Measurements from ENCODE around the gene OSBPL5.

OSBPL5 gene

DNA sequence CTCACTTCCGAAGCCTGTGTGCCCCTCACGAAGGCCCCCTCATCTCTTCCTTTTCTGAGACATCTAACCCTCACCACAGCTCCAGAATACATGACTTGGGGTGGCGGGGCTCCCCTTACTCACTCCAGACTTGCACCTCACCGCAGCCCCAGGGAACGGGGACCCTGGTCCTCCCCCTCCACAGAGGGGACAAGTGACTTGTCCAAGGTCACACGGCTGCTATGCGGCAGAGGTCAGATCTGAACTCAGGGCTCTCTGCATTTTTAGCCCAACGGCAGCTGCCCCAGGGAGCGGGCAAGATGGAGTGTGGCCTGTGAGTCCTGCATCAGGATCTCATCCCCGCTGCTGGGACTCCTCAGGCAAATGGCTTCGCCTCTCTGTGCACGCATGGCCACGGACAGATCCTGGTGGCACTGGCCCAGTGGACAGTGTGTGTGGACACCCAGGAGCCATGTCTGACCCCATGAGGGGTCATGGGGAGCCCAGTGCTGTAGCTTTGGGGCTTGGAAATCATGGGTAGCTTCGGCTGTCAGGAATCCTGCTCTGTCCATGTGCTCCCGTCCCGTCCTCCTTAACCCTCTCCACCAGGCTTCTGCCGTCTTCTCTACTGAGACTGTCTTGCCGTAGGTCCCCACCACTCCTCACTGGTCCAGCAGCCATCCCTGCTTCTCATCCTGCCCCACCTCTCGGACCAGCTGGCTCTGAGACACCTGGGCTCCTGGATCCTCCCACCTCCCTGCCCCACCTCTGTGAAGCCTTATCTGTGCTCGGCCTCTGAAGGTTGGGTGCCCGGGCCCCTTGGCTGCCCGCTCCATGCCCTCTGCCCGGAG, 59.9 kb downstream of the OSBPL5 start:
- in situ Hi-C loops (cut with MboI; ENCODE audit: low sequenced_read_pairs): no loop called here

DNA sequence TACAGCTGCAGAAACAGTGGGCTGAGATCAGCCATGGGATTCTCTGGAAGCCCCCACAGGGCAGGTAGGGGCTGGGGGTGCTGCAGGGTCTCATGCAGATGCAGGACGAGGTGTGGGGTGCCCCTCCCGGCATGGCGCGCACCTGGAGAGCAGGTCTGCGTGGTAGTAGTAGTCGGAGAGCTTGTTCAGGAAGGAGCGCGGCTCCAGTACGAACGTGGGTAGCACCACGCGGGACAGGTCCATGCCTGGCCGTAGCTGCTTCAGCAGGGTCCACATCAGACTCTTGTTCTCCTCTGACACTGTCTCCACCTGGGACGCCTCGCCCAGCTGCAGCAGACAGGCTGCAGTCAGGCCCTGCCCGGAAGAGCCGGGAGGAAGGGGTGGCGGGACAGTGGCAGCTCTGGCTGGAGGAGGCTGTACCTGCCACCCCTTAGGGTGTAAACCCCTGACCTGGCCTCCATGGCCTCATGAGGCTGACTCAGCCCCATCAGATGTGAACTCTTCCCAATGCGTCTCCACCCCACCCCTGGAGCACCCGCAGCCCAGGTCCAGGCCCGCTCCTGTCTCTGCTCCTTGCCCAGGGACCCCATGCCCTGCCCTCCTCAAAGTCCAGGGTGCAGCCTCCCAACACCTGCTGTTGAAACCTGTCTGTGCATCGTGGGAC, 60.9 kb downstream of the OSBPL5 start:
- in situ Hi-C loops (cut with MboI; ENCODE audit: low sequenced_read_pairs): no loop called here

DNA sequence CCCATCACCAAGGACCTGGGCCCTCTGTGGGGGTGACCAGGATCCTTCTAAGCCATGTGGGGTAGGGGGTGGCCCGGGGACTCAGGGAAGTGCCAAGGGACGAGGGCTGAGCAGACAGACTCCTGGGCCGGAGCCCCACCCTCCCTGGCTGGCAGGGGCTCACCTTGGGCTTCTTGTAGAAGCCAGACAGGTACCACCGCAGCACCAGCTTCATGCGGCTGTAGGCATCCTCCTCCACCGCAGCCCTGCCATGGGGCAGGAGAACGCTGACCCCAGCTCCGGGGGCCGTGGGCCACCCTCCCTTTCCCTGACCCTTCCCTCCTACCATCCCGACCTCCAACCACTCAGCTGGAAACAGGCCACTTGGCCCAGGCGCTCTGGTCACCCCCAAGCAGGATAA, 62.0 kb downstream of the OSBPL5 start:
- in situ Hi-C loops (cut with MboI; ENCODE audit: low sequenced_read_pairs): no loop called here

DNA sequence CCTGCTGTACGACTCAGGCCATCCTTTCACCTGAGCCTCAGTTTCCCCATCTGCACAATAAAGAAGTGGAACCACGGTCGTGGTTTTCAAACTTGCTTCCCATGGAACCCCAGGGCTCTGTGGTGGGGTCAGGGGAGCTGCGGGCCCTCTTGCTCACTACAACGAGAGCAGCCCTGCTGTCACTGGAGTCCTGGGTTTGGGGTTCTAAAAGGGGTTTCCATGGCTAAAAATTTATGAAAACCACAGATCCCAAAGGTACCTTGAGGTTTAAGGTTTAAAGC, 62.5 kb downstream of the OSBPL5 start:
- in situ Hi-C loops (cut with MboI; ENCODE audit: low sequenced_read_pairs): no loop called here

DNA sequence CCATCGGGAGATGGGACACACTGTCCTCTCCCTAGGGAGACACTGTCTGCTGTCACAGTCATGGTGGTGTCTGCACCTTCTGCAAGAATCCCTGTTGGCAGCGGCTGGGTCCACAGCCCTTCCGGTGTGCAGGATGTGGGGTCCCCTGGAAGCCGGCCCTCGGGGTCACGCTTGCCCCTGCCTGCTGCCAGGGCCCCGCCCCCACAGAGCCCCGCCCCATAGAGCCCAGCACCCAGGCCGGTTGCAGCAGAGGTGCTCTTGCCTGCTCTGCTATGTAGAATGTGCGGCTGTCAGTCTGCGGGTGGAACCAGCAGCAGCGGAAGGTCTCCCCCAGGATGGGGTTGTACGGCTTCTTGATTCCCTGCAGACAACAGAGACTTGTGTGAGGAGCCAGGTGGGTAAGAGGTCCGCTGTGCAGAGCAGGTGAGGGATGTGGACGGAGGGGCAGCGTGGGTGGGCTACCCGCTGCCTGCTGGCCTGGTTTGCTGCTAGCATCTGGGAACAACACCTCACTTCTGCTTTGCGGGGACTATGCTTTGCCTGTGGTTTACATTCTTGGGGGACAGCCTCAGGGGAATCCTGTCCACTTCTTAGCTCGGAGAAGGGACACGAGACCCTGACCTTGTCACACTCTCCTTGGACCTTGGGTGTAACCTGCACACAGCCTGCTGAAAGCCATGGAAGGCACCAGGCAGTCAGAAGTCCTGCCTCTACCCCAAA, 63.0 kb downstream of the OSBPL5 start:
- in situ Hi-C loops (cut with MboI; ENCODE audit: low sequenced_read_pairs): no loop called here

DNA sequence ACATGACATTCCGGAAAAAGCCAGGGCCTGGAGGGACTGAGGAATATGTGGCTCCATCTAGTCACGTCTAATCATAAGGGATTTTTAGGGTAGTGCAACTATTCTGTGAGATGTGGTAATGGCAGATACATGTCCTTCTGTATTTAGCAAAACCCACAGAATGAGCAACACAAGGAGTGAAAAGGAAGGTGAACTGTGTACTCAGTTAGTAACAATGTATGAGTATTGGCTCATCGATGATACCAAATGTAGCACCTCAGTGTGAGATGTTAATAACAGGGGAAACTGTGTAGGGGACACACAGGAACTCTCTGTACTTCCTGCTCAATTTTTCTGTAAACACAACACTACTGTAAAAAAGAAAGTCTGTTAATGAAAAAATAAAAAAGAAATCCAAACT, 65.9 kb downstream of the OSBPL5 start:
- in situ Hi-C loops (cut with MboI; ENCODE audit: low sequenced_read_pairs): no loop called here

DNA sequence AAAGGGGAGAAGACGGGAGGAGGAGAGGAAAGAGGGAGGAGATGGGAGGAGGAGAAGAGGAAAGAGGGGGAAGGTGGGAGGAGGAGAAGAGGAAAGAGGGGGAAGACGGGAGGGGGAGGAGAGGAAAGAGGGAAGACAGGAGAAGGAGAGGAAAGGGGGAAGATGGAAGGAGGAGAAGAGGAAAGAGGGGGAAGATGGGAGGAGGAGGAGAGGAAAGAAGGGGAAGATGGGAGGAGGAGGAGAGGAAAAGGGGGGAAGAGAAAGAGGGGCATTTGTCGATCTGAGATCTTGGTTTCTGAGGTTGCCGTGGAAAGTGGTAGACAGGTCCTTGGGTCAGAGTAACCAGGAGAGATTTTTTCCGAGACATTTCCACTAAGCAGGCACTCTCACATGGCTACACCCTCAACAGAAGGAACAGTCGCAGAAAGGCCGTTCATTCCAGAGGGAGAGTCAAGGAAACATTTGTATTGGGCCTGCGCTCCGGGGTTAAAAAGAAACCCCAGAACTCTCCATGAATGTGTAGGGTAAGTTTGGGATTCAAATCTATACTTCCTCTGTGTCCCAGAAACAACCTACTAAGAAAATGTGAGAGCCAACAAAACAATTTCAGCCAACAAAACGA, 68.1 kb downstream of the OSBPL5 start:
- in situ Hi-C loops (cut with MboI; ENCODE audit: low sequenced_read_pairs): no loop called here

DNA sequence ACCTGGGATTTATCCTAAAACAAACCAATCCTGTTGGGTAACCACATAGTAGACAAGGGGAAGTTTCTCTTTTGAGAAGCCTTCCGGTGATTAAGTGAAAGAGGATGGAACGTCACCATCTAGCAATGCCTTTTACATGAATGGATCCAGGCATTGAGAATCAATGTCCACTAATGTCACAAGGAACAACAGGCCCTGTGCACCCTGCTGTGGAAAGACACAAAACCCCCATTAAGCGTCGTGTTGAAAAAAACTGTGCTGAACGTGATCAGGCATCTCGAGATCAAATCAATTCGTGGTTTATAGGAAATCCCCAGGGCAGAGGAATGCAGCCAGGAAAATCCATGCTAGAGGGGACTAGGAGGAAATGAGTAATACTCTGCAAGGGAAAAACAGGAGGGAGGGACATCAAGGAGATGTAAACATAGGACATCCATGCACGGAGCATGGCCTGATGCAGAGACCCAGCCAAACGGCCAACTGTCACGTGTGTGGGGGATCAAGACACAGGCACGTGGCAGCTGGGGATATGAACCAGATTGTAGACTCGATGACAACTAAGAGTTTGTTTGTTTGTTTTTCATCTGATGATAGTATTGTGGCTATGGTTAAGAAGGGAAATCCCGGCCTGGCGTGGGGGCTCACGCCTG, 69.3 kb downstream of the OSBPL5 start:
- in situ Hi-C loops (cut with MboI; ENCODE audit: low sequenced_read_pairs): no loop called here

DNA sequence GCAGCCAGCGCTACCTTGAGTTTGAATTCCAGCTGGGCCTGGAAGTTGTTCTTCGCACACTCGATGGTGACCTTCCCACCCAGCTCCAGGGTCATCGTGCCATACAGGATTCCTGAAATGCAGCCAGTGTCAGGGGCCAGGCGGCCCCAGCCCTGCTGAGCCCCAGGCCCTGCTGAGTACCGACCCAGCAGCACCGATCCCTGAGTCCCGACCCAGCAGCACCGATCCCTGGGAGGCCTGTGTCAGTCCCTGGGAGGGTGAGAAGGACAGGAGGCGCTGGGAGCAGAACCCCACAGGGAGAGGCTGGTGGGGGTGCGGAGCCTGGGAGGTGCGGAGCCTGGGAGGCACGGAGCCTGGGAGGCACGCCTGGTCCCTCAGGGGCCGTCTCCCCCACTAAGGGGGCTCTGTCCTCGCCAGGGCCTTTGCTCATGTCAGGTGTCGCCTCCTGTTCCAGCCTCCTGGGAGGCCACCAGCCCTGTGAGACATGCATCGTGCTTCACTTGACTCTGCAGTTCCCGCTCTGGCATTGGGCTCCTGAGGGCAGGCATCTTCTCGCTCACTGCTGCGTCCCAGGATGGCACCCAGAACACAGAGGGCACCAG, 70.8 kb downstream of the OSBPL5 start:
- in situ Hi-C loops (cut with MboI; ENCODE audit: low sequenced_read_pairs): no loop called here

DNA sequence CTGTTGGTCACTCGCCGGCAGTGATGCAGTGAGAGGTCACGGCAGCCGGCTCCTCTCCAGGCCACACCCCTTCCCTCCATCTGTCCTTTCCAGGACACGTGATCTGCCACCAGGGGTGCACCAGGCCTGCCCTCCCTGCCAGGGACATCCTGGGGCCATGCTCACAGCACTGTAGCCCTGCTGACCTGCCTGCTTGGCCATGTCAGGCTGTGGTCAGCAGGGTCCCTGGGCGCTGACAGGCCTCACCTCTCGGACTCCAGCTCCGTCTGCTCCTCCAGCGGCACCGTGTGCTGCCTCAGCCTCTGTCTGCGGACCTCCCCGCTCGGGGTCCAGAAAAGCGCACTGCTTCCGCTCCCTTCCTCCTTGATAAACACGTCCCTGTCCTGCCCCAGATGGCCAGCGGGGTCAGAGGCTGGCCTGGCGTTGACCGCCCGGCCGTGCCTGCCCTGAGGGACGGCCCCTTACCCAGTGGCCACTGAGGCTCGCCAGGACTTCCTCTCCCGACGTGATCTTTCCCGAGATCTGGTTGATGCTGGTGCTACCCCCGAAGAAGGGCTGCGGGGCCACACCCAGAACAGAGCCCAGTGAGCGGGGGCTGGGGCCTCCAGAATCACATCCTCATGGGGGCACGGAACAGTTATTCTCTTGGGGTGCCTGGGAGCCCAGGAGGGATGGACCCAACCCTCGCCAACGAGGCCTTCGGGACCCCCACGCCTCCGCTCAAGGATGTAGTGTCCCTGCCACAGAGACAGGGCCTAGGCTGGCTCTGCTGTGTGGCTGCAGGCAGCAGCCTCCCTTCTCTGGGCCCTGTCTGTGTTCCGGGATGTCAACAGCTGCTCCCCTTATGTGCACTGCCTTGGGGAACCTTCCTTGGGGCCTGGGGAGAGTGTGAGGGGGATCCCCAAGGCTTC, 71.6 kb downstream of the OSBPL5 start:
- in situ Hi-C loops (cut with MboI; ENCODE audit: low sequenced_read_pairs): no loop called here

DNA sequence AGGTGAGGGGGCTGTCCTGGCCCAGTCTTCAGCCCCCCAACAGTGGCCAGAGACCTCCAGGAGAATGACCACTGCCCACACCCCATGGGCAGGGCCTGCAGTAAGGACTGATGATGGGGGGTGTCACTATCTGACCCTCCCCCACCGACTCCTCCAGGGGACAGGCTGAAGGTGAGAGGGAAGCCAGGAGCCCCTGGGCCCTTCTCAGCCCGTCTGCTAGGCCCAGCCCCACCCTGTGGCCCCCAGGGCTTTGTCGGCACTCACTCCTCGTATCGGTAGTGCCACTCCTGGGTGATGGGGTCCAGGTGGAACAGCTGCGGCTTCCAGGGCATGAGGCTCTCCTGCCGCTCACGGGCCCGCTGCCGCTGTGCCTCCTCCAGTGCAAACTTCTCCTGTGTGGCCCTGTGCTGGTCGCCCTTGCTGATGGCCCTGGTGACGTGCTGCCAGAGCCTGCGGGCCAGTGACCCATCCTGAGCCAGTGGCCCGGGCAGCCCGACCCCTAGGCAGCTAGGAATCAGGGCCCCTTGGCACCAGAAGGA, 72.4 kb downstream of the OSBPL5 start:
- in situ Hi-C loops (cut with MboI; ENCODE audit: low sequenced_read_pairs): no loop called here

DNA sequence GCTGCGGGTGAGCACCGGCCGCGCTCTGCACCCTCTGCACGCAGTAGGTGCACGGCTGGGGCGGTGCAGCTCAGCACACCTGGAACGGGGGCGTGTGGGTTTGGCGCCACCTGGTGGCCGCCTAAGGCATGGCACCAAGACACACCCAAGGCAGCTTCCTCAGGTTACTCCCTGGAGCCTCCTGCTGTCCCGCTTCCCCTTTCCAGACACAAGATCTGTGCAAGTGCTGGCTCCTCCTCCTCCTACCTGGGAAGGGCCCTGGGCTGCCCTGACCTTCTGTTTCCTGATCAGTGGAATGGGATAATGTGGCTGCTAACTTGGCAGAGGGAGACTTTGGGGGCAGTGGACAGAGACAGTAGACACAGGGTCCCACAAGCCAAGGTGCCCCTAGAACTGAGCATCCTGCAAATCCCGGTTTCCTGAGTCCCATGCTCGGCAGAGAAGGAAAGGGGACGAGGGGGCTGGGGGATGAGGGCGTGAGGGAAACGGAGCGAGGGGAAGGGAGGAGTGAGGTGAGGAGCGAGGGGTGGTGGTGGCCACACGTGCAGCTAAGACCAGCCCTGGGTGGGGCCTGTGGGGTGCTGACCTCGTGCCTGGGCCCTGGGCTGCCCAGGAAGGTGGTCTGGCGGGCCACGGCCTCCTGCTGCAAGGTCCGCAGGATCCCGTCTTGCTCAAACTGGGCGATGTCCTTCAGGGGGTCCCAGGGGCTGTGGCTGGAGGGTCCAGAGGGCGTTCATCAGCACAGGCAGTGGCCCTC, 73.1 kb downstream of the OSBPL5 start:
- in situ Hi-C loops (cut with MboI; ENCODE audit: low sequenced_read_pairs): no loop called here

DNA sequence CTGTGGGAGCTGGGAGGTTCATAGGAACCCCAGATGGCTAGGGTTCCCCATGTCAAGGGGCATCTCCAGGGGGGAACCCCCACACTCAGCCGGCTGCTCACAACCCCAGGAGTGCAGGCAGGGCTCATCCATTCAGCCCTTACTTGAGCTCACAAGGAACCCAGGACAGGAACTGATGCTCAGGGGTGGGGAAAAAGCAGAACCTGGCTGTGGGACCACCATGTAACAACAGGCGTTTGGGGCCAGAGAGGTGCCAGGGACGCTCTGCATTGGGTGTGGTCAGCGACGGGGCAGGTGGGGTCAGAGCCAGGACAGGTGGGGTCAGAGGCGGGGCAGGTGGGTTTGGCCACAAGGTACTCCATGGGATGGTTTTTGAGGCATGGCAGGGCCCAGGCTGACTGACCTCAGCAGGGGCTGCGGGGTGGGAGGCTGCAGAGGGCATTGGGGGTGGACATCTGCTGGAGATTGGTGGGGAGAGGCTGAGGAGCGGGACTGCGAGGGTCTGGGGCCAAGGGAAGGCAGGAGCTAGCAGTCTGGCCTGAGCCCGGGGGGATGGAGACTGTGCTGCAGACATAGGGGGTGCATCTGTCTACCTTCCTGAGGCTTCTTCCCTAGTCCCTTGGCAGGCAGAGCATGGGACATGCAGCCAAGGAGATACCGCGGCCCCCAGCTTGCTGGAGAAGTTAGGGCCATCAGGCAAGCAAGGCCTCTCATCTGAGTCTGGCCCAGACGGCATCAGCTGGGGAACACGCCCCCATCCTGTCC, 73.8 kb downstream of the OSBPL5 start:
- in situ Hi-C loops (cut with MboI; ENCODE audit: low sequenced_read_pairs): no loop called here

DNA sequence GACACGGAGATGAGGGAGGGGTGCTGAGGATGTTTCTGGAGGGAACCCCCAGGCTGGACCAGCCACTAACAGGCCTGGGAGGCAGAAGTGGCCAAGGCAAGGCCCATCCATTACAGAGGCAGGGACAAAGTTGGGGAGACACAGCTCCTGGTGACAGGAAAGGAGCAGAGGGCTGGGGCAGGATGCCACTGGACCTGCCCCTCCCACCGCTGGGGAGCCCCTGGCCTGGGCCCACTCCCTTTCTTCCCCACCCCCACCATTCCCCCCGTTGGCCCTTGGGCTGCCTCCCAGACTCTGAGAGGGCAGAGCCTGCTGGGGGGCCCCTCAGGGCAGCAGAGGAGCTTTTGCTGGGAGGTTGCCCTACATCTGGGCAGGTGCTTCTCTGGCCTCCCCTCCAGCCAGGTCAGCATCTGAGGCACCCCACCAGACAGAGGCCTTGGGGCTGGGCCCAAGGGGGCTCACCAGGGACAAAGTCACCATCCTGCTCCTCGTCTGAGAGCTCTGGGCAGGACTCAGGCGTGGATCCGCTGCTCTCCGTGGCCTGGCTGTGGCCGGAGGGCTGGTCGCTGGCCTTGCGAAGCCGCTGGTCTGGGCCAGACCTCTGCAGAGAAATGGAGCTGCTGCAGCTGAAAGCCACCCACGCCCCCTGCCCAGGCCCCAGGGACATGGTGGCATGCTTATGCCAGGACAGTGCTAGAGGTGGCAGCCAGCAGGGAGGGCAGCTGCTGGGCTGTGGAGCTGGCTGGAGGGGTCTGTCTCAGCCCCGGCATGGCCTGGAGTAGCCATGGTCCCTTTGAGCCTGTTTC, 74.8 kb downstream of the OSBPL5 start:
- in situ Hi-C loops (cut with MboI; ENCODE audit: low sequenced_read_pairs): no loop called here

DNA sequence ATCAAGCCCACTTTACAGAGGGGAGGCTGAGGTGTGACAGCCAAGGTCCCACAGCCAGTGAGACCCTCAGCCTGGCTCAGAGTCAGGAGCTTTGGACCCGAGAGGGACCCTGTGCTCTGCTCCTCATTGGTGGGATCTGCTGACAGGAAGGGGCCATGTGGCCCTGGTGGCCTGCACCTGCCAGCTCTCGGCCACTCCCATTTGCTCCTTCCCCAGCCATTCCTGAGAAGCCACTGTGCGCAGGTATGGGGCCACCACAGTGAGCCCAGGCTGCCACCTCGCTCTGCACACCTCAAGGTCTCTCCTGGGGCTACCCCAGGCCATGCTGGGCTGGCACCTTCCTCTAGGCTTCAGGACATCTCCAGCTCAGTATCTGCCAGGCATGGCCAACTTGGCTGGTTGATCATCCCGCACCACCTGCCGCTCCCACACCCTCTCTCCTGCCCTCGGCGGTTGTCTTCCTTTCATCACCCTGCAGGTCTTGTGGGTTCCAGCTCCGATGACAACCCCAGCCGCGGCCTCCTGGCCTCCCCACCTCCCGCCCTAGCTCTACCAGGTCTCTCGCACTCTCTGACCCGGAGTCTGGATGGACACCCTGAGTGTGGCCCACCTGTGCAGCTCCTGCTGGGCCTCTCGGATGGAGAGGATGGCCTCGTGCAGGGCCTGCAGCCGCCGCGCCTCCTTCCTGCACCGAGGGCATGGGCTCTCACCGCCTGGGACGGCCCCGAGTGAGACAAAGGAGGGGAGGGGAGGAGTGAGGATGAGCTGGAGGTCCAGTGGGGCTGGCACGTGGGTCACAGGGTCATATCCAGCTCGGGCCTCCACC, 75.7 kb downstream of the OSBPL5 start:
- in situ Hi-C loops (cut with MboI; ENCODE audit: low sequenced_read_pairs): no loop called here

DNA sequence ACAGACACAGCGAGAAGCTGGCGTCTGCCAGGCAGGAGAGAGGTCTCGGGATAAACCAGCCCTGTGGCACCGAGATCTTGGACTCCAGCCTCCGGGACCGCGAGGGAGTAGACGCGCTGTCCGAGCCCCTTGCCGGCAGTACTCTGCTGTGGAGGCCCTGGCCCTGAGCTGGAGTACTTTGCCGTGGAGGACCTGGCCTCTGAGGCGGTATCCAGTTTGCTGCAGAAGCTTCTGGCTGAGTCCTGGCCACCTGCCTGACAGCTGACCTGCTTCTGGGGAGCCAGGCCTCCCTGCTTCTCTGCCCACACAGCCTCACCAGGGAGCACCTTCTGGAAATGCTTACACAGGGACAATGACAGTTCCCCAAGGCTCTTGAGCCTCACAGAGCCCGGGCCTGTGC, 76.3 kb downstream of the OSBPL5 start:
- in situ Hi-C loops (cut with MboI; ENCODE audit: low sequenced_read_pairs): no loop called here
